Kidney (tissue), 14 donors: ENCODE data around the gene NQO1. TPM values are rescaled to one million over a fixed set of nuclear protein-coding genes. Genes with fewer than 3 reads are reported as not detected.
"Not testable (repeated sequence)": the region's sequence is repeated elsewhere in the genome, so short reads cannot be mapped to it uniquely, and the experiment has no call there.

ENCODE experiments used
- DNase-seq, 5 donors: peaks; one replicate each; pipeline ENCODE4 v3.0.0-alpha.2; 2013 to 2020
- FAIRE-seq: peaks from 2 replicates; lab custom pipeline; 2012; peaks lifted over from hg19 to GRCh38; lab: Jason Lieb, UNC
- H3K27ac ChIP-seq, 2 donors: one replicate each; pipeline ENCODE4 v1.7.0; 2013; ENCODE audit warnings: low read depth in 2 of 2, low read length in 2 of 2, inconsistent platforms in 1 of 2
- H3K27me3 ChIP-seq: one replicate; pipeline ENCODE4 v1.7.1; 2013; ENCODE audit warnings: low read length, inconsistent platforms; ENCODE audit not compliant: control insufficient read depth, insufficient read depth
- H3K36me3 ChIP-seq, 3 donors: one replicate each; pipeline versions ENCODE4 v1.7.0 to v1.7.1; 2013; ENCODE audit warnings: low read length in 3 of 3, control low read depth in 1 of 3, inconsistent platforms in 1 of 3; ENCODE audit not compliant: insufficient read depth in 3 of 3, control insufficient read depth in 2 of 3
- H3K4me1 ChIP-seq, 3 donors: one replicate each; pipeline versions ENCODE4 v1.7.0 to v1.7.1; 2013; ENCODE audit warnings: low read length in 3 of 3, inconsistent platforms in 1 of 3, low read depth in 1 of 3; ENCODE audit not compliant: control insufficient read depth in 2 of 3, insufficient read depth in 2 of 3
- H3K4me3 ChIP-seq, 3 donors: one replicate each; pipeline versions ENCODE4 v1.7.0 to v1.8.1; 2013; ENCODE audit warnings: low read length in 3 of 3, control low read depth in 1 of 3, inconsistent platforms in 1 of 3
- H3K9ac ChIP-seq, 3 donors: one replicate each; pipeline versions ENCODE4 v1.7.0 to v1.7.1; 2013; ENCODE audit warnings: low read length in 3 of 3, control low read depth in 1 of 3, inconsistent platforms in 1 of 3
- H3K9me3 ChIP-seq, 3 donors: one replicate each; pipeline versions ENCODE4 v1.7.0 to v1.7.1; 2013; ENCODE audit warnings: low read length in 3 of 3, control low read depth in 1 of 3, inconsistent platforms in 1 of 3; ENCODE audit not compliant: control insufficient read depth in 2 of 3, insufficient read depth in 1 of 3
- intact Hi-C: fragments of 100-400 bp; cut with DNase I; formaldehyde crosslinking; loops from one replicate; pipeline ENCODE4 v1.11.1; 2022
- polyA plus RNA-seq: library from polyadenylated mRNA; stranded (reverse); fragments of 350-450 nt; fragmentation: Illumina TruSeq; extraction: RNeasy Lipid Tissue Mini Kit (QIAGEN cat#74804); gene quantifications from one replicate; pipeline ENCODE4 v1.2.3, GENCODE V29; 2014; ENCODE audit warnings: low read depth, low replicate concordance; ENCODE audit not compliant: insufficient read depth
- total RNA-seq: library from RNA; stranded (reverse); fragmentation: NEBNext Ultra II Directional; extraction: Animal tissue kit (Norgen Biotek cat#: 25700); gene quantifications from one replicate; pipeline ENCODE4 v1.2.1, GENCODE V29; 2021
- TF ChIP-seq, protein P1 (sequence below): IDR thresholded peaks from 3 replicates; pipeline ENCODE4 v1.5.1; 2012; ENCODE audit warnings: mild to moderate bottlenecking, moderate library complexity, borderline replicate concordance; ENCODE audit not compliant: insufficient read depth; ENCODE audit errors: extremely low read depth
- donor health status: control.
- donor health status: control.
- donor health status: control.
- donor health status: control.
- donor health status: control.
- donor health status: DM: yes; HTN: yes; CAD: no.
- donor health status: Normal renal cell carcinoma (clear cell type).

NQO1 gene
- total and polyA plus RNA-seq, 2 donors from 2014 or later, result 87.5 to 414 TPM

DNA sequence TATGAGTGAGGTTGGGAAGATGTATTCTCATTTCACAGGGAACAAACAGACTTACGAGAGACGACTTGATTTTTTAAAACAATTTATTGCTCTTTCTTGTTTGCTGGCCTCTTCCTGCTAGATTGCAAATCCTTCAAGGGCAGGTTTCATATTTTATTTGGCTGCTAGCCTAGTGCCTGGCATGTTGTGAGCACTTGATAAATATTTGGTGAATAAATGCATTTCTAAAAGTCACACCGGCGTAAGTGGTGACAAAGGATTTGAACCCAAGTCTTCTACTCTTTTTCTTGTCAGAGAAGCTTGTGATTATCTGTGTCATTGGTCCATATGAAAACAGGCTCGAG, 37.2 kb upstream of the NQO1 start:
- FAIRE-seq (no peak), DNase-seq (peak in 1 of 5 donors; percentile 13)
- TF ChIP-seq, protein P1, sequence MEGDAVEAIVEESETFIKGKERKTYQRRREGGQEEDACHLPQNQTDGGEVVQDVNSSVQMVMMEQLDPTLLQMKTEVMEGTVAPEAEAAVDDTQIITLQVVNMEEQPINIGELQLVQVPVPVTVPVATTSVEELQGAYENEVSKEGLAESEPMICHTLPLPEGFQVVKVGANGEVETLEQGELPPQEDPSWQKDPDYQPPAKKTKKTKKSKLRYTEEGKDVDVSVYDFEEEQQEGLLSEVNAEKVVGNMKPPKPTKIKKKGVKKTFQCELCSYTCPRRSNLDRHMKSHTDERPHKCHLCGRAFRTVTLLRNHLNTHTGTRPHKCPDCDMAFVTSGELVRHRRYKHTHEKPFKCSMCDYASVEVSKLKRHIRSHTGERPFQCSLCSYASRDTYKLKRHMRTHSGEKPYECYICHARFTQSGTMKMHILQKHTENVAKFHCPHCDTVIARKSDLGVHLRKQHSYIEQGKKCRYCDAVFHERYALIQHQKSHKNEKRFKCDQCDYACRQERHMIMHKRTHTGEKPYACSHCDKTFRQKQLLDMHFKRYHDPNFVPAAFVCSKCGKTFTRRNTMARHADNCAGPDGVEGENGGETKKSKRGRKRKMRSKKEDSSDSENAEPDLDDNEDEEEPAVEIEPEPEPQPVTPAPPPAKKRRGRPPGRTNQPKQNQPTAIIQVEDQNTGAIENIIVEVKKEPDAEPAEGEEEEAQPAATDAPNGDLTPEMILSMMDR, result no peak
- Histone ChIP-seq H3K27me3 (no peaks in the 10 kb centered on the region), H3K36me3 (no peaks in the 10 kb centered on the region), H3K27ac (peak overlapping the region in 1 of 2 donors; percentile 59), H3K4me1 (peaks cover 3 to 11% (median 7%) of the 10 kb centered on the region in 3 donors), H3K4me3 (peak overlapping the region; percentile 83 to 99 (median 95)), H3K9ac (peak overlapping the region in 2 of 3 donors; percentile 67 to 98), H3K9me3 (no peaks in the 10 kb centered on the region)
- intact Hi-C loops, result no loop called here

DNA sequence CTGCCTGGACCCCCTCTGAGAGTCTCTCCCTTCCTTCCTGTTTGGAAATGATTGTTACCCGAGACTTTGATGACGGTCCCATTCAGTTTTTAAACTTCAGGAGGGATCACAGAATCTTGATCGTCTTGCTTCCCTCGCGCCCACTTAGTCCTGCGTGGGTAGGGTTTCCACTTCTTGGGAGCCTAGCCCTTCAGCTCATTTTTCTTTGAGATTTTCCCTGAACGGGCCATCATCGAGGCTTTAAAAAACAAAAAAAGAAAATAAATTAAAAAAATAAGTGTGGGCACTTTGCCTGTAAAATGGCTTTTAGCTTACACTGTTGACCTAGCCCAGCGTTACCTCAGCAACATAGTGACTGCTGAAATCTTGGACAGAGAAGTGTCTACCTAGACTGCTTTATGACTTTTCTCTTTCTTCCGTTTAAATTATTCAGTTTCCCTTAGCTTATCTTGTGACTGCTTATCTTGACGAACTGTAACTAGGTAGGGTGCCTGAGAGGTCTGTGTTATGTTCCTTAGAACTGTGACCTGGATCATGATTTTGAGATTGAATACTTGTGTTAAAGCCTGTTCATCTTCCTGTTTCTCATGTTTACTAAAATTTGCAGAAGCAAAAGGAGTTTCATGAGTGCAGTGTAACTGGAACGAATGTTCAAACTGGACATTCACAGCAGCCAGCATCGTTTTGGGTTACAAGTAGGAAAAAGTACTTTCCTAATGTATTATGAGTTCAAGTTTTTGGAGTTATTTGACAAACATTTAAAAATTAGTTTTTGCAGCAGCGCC, 36.6 kb upstream of the NQO1 start:
- FAIRE-seq (no peak), DNase-seq (peak in 3 of 5 donors; percentile 38 to 74 (median 68))
- Histone ChIP-seq H3K4me3 (peak overlapping the region; percentile 83 to 99 (median 95)), H3K27ac (peak overlapping the region; percentile 59 to 76), H3K4me1 (peaks cover 3 to 11% (median 7%) of the 10 kb centered on the region in 3 donors), H3K36me3 (no peaks in the 10 kb centered on the region), H3K9ac (peak overlapping the region; percentile 67 to 98 (median 92)), H3K27me3 (no peaks in the 10 kb centered on the region), H3K9me3 (no peaks in the 10 kb centered on the region)
- intact Hi-C loops, result no loop called here
- TF ChIP-seq, protein P1, result no peak

DNA sequence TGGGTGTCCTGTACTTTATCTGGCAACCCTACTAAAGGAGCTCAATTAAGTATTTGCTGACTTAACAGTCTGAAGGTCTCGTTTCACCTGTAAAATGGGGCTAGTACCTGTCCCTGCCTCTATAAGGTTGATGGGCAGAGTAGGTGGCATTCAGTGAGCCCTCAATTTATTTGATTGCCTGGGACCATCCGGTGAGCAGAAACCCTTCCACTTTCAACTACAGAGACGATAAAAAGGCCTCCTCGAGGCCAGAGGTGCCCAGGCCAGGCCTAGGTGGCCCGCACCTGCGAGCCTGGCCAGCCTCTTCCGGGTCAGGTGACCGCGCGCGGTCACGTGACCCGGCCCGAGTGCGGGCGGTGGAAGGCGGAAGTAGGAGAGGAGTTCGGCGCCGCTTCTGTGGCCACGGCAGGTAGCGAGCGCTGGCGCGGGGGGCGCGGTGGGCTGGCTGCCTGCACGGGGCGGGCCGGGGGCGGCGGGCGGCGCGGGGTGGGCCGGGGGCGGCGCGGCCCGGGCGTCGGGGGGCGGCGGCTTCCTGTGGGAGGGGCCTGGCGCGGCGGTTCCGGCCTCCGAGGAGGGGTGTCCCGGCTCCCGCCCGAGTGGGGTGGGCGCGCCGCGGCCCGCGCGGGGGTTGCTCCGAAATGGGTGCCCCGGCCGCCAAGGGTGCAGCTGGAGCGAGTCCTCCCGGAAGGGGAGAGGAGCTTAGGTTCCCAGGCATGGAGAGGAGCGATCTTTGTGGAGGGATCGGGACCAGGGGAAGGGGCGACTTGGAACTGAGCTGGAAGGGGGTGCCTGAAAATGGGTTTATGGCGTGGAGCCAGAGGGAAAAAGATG, 35.8 kb upstream of the NQO1 start, which contains the start of gene WWP2:
Gene WWP2, plus strand, starts transcription at position 350 of the 831 bp plus-strand sequence. CDS start 24,679 bp downstream, outside the sequence.
- Histone ChIP-seq H3K4me1 (peaks cover 3 to 11% (median 7%) of the 10 kb centered on the region in 3 donors), H3K27me3 (no peaks in the 10 kb centered on the region), H3K27ac (peak within 1 kb of the TSS; percentile 76 to 83), H3K9ac (peak within 1 kb of the TSS; percentile 67 to 98 (median 92)), H3K9me3 (no peaks in the 10 kb centered on the region), H3K36me3 (no peaks in the 10 kb centered on the region), H3K4me3 (peak within 1 kb of the TSS; percentile 83 to 99 (median 95))
- intact Hi-C loops, result no loop called here
- DNase-seq, result peak; percentile 86 to 94 (median 93)
- TF ChIP-seq, protein P1, result no peak
- no peak for FAIRE-seq

DNA sequence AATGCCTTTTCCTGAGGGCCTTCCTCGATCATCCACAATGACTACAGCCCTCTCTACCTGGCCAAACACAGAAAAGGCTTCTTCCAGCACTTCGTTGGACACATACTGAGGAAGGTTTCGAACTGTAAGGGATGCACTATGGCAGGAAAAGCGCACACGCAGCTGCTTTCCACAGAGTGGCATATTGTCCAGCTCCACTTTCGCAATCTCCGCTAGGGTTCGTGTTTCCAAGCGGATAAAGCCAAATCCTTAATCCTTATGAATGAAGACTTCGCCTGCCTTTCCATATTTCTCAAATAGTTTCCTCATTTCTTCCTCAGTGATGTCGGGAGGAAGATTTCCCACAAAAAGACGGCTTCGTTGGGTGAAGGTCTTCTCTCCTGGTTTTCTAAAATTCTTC, 31.0 kb upstream of the NQO1 start:
- intact Hi-C loops, result loop anchor here (10.0 kb wide), 1 partner anchor 53 kb away; no protein-coding TSS in a partner anchor
- DNase-seq, result not testable (repeated sequence)

More for the DNA sequence above, 31.0 kb upstream of the NQO1 start:
- H3K4me3 ChIP-seq, H3K9ac ChIP-seq, H3K9me3 ChIP-seq, H3K36me3 ChIP-seq, FAIRE-seq, H3K27ac ChIP-seq, H3K27me3 ChIP-seq: not testable (repeated sequence)
- H3K4me1 ChIP-seq, result peaks cover 3 to 10% (median 6%) of the 10 kb centered on the region in 3 donors
